Left lung (tissue), 10 donors: Measurements from ENCODE around the gene PDCD7. TPM values are rescaled to one million over a fixed set of nuclear protein-coding genes. Genes with fewer than 3 reads are reported as not detected.
A peak's percentile ranks its signal among the peaks of the same experiment; 100 is the strongest.

ENCODE experiments used
- ATAC-seq: fragments of 200-7000 bp; cut with Tn5 transposase; one replicate; pipeline ENCODE4 v1.9.1; 2020; ENCODE audit warnings: moderate library complexity
- DNase-seq, 4 donors: peaks; one replicate each; pipeline ENCODE4 v3.0.0-alpha.2; 2013 to 2020
- H3K27ac ChIP-seq, 2 donors: fragments of 200-600 bp; sonication (generic) in 1 of 2; one replicate each; pipeline versions ENCODE4 v1.5.0 to v1.8.0; 2020 to 2021
- H3K27me3 ChIP-seq, 2 donors: fragments of 200-600 bp; sonication (generic) in 1 of 2; one replicate each; pipeline versions ENCODE4 v1.5.0 to v1.8.0; 2020 to 2021
- H3K36me3 ChIP-seq, 2 donors: fragments of 200-600 bp; sonication (generic) in 1 of 2; one replicate each; pipeline versions ENCODE4 v1.5.0 to v1.8.0; 2020 to 2021
- H3K4me1 ChIP-seq, 2 donors: fragments of 200-600 bp; one replicate each; pipeline ENCODE4 v1.8.0; 2021
- H3K4me3 ChIP-seq, 2 donors: fragments of 200-600 bp; sonication (generic) in 1 of 2; one replicate each; pipeline versions ENCODE4 v1.5.0 to v1.8.0; 2020 to 2021; ENCODE audit warnings: mild to moderate bottlenecking in 1 of 2
- H3K9me3 ChIP-seq, 2 donors: fragments of 200-600 bp; sonication (generic) in 1 of 2; one replicate each; pipeline versions ENCODE4 v1.5.0 to v1.8.0; 2020 to 2021
- intact Hi-C, 2 donors: fragments of 100-400 bp; cut with DNase I; formaldehyde crosslinking; loops; one replicate each; pipeline versions ENCODE4 v1.11.2 to v1.14.2; 2022
- polyA plus RNA-seq, 6 donors: library from polyadenylated mRNA; unstranded; fragments of 120-200 nt; gene quantifications; one replicate each; pipeline ENCODE4 v1.2.1, GENCODE V29; 2013; ENCODE audit not compliant: insufficient read length in 6 of 6
- total RNA-seq, 2 donors: library from RNA; stranded (reverse); fragmentation: NEBNext Ultra II Directional; extraction: Animal tissue kit (Norgen Biotek cat#: 25700); gene quantifications; one replicate each; pipeline ENCODE4 v1.2.1, GENCODE V29; 2021
- TF ChIP-seq, protein P1 (sequence below), 2 donors: fragments of 200-600 bp; sonication (generic) in 1 of 2; IDR thresholded peaks; one replicate each; pipeline versions ENCODE4 v1.5.0 to v1.8.0; 2021; ENCODE audit warnings: antibody characterized with exemption in 2 of 2
- donor health status: DM: no; HTN: yes; CAD: no.
- donor health status: DM: no; HTN: no; CAD: no.

The PDCD7 gene
- total and polyA plus RNA-seq, 8 donors: 15.8 to 35.4 (median 33.8) TPM

DNA sequence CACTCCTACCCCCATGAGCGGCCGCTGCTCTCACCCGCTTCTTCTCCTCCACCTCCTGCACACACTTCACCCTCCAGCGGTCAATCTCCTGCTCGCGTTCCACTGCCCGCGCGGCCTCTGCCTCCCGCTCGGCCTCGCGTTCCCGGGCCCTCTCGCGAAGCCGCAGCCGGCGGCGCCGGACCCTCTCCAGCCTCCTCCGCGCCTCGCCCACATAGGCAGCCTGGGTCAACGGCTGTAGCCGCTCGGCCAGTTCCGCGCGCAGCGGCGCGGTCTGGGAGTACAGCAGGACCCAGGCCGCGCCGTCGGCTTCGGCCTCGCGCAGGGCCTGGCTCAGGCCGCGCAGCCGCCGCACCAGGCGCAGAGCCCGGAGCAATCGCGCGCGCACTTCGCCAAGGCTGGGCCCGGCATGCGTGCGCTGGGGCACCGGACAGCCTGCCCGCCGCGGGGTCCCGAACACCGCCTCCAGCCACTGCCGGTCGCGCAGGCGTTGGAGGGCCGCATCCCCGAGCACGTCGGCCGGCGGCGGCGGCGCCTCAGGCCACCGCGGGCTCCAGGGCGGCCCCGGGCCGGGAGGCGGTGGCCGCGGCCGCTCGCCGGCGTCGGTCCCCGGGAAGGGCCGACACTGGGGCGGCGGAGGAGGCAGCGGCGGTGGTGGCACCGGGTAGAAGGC is 595 bp downstream of the PDCD7 start:
- H3K27ac ChIP-seq: peak overlapping the region; percentile 74 to 82
- H3K4me3 ChIP-seq: peak overlapping the region; percentile 77 to 80
- peaks cover 0 to 19% of the 10 kb centered on the region in 2 donors for H3K36me3 ChIP-seq
- H3K9me3 ChIP-seq: peaks cover 0 to 6% of the 10 kb centered on the region in 2 donors
- peaks cover 11 to 30% of the 10 kb centered on the region in 2 donors for H3K4me1 ChIP-seq
- peak; percentile 19 to 91 (median 34) for DNase-seq
- peak; percentile 76 for ATAC-seq
- intact Hi-C loops: no loop called here
- H3K27me3 ChIP-seq: no peaks in the 10 kb centered on the region
- TF ChIP-seq, protein P1, sequence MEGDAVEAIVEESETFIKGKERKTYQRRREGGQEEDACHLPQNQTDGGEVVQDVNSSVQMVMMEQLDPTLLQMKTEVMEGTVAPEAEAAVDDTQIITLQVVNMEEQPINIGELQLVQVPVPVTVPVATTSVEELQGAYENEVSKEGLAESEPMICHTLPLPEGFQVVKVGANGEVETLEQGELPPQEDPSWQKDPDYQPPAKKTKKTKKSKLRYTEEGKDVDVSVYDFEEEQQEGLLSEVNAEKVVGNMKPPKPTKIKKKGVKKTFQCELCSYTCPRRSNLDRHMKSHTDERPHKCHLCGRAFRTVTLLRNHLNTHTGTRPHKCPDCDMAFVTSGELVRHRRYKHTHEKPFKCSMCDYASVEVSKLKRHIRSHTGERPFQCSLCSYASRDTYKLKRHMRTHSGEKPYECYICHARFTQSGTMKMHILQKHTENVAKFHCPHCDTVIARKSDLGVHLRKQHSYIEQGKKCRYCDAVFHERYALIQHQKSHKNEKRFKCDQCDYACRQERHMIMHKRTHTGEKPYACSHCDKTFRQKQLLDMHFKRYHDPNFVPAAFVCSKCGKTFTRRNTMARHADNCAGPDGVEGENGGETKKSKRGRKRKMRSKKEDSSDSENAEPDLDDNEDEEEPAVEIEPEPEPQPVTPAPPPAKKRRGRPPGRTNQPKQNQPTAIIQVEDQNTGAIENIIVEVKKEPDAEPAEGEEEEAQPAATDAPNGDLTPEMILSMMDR (IDR thresholded peaks at IDR 0.05): no peak

DNA sequence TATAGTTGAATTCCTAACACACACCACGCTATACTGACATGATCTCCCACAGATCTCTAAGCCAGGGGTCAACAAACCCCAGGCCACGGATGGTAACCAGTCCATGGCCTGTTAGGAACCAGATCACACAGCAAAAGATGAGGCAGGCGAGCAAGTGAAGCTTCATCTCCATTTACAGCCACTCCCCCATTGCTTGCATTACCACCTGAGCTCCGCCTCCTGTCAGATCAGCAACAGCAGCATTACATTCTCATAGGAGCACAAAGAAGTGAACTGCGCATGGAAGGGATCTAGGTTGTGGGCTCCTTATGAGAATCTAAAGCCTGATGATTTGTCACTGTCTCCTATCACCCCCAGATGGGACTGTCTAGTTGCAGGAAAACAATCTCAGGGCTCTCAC is 2.7 kb downstream of the PDCD7 start:
- TF ChIP-seq, protein P1 (IDR thresholded peaks at IDR 0.05): no peak

GRCh38 chr15:65115542-65115941 is 18.1 kb downstream of the PDCD7 start:
- ATAC-seq (no peak), DNase-seq (no peak)
- TF ChIP-seq, protein P1 (IDR thresholded peaks at IDR 0.05): no peak
- no peaks in the 10 kb centered on the region for H3K9me3 ChIP-seq
- intact Hi-C loops: no loop called here
- no peak overlapping the region for H3K27ac ChIP-seq
- no peak overlapping the region for H3K4me3 ChIP-seq
- H3K36me3 ChIP-seq: peaks cover 0 to 87% of the 10 kb centered on the region in 2 donors
- no peaks in the 10 kb centered on the region for H3K27me3 ChIP-seq
- H3K4me1 ChIP-seq: no peaks in the 10 kb centered on the region

More for the DNA sequence above, 2.7 kb downstream of the PDCD7 start:
- Histone ChIP-seq H3K27ac (no peak overlapping the region), H3K9me3 (no peaks in the 10 kb centered on the region), H3K27me3 (no peaks in the 10 kb centered on the region), H3K4me1 (peaks cover 11 to 30% of the 10 kb centered on the region in 2 donors), H3K4me3 (no peak overlapping the region), H3K36me3 (peaks cover 0 to 39% of the 10 kb centered on the region in 2 donors)
- no peak for ATAC-seq
- intact Hi-C loops: no loop called here
- DNase-seq: no peak

GRCh38 chr15:65115086-65115485 is 18.5 kb downstream of the PDCD7 start, which contains the start of gene UBAP1L:
TSS of gene UBAP1L (minus strand) at chr15:65115200. CDS start at chr15:65106215, 8,985 bp downstream.
- DNase-seq (no peak), ATAC-seq (no peak)
- no peak within 1 kb of the TSS for H3K27ac ChIP-seq
- intact Hi-C loops: no loop called here
- H3K4me1 ChIP-seq: no peaks in the 10 kb centered on the region
- H3K27me3 ChIP-seq: no peaks in the 10 kb centered on the region
- H3K4me3 ChIP-seq: no peak within 1 kb of the TSS
- TF ChIP-seq, protein P1 (IDR thresholded peaks at IDR 0.05): no peak
- H3K9me3 ChIP-seq: no peaks in the 10 kb centered on the region
- H3K36me3 ChIP-seq: peaks cover 0 to 86% of the 10 kb centered on the region in 2 donors

DNA sequence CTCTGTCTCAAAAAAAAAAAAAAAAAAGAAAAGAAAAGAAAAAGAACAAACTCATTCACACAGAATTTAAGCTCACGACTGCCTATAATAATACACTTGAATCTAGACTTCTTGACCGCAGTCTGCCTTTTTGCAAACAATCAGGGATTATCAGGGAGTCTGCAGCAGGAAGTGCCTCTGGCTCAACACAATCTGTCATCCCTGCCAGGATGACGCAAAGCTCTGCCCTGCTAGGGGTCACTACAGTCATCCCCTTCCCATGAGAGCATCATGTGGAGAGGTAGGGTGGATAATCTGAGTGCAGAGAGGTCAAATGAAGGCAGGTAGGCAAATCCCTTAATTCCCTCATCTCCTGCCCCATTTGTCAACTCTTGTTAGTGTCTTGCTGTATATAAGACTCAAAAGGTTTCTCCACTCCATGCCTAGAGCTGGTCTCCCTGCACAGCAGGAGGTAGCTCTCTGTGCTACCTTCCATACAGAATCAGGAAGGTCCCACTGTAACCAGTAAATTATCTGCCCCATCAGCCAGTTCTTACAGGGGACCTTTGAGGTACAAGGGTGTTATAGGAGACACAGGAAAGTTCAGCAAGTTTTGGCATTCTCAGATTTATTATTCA is 22.8 kb downstream of the PDCD7 start:
- TF ChIP-seq, protein P1 (IDR thresholded peaks at IDR 0.05): no peak
- intact Hi-C loops: no loop called here
- ATAC-seq: no peak

More for the DNA sequence above, 22.8 kb downstream of the PDCD7 start:
- no peak overlapping the region for H3K27ac ChIP-seq
- no peak overlapping the region for H3K4me3 ChIP-seq
- peaks cover 0 to 49% of the 10 kb centered on the region in 2 donors for H3K36me3 ChIP-seq
- no peaks in the 10 kb centered on the region for H3K9me3 ChIP-seq
- no peaks in the 10 kb centered on the region for H3K27me3 ChIP-seq
- DNase-seq: peak in 1 of 4 donors; percentile 16
- no peaks in the 10 kb centered on the region for H3K4me1 ChIP-seq
